ENCODE measurements around the gene DENND5A.

Gene DENND5A

DNA sequence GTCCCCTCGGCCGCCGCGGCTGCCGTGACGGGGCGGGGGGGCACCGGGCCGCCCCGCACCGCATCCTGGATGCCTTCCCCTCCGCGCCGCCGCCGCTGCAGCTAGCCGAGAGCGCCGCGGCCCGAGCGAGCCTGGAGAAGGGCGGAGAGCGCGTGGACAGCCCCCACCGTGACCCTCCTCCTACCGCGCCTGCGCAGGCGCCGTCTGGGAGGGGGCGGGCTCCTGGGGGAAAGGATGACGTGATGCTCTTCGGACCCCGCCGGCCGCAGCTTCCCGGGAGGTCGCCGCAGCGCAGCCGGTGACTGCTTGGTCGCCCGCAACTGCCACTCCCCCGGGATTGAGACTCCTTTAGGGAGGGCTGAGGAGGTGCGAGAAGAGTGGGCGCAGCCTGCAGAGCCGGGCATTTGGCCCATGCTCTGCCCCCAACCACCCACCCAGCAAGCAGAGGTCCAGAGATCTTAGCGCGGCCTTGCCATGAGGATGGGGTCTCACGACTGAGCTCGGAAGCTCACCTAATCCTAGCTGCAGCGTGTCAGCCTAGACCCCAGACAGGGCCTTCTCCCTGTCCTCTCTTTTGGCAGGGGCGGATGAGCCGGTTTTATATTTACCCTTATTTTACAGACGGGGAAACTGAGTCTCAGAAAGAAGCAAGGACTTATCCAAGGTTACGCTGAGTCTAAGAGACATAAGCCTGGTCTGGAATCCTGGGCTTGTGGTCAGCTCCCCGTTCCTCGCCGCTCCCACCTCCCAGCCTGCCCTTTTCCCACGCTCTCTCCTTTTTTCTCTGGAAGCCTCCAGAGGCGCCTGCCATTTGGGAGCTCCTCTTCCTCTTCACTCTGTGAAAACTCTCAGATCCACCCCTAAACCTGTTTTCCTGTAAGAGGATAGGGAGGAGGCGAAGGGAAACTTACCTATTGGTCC lies at the start of gene DENND5A:
DENND5A (minus strand) TSS at position 140 of the 921 bp plus-strand sequence. CDS start 281 bp downstream, outside the sequence.
- DNase-seq = peak; percentile 95

DNA sequence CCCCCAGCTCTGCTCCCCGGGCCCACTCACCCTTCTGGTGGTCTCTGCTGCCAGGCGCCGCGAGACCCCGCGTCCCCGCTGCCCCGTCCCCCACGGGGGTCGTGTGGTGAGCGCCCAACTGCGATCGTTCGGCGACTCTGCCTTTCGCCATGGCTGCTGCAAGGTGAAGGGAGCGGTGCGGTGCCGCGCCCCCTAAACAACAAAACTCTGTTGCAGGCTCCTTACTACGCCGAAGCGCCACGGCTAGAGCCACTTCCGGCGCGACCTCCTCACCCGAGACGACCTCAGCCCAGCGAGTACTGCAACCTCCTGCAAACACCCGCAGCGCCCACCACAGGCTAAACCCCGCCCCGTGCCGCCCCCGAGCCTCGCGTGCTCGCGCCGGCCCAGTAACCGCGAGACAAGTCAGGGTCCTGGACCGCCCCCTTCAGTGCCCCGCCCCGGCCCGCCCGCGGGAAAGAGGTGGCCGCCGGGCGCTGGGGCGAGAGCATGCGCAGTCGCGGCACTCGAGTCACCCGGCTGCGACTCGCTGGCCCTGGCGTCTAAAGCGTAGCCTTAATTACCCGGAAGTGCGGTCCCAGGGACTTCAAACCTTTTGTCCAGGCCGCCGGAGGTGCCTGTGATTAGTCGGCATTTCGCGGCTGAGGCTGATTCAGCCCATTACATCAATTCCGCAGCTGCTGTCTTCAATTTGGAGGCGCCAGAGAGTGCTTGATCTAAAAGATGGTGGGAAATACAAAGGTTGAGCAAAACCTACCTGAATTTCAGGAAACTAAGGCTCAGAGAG lies 49.3 kb upstream of the DENND5A start, which contains the start of gene TMEM41B:
TMEM41B (minus strand) TSS at position 303 of the 787 bp plus-strand sequence; CDS start at position 151, 152 bp downstream.
- DNase-seq = peak; percentile 96

DNA sequence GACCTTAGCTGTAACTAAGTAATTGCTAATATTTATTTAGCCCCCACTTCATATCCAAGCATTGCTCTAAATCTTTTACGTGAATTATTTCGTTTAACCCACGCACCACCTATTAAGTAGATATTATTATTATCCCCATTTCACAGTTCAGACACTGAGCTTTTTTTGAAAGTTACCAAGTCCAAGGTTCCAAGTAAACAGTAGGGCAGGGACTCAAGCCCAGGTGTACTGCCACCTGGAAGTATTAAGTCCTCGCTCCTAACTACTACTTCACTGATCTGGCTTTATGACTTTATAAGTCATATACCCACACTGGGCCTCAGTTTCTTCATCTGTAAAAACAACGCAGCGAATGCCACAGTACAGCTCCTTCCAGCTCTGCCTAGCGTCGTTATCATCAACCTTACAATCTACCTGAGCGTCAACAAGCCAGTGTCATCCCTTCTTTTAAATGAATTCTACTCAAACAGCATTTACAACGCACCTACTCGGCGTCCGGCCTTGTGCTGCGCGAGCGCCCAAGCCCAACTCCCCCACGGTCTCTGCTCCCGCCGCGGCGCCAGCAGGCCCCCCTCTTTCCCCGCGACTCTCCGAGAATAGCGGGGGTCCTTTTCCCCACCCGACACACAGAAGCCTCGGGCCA lies 48.6 kb upstream of the DENND5A start:
- peak; percentile 22 for DNase-seq

- no peak for DNase-seq
These were observed 45.4 kb upstream of the DENND5A start for GRCh38 chr11:9310485-9311090.

DNA sequence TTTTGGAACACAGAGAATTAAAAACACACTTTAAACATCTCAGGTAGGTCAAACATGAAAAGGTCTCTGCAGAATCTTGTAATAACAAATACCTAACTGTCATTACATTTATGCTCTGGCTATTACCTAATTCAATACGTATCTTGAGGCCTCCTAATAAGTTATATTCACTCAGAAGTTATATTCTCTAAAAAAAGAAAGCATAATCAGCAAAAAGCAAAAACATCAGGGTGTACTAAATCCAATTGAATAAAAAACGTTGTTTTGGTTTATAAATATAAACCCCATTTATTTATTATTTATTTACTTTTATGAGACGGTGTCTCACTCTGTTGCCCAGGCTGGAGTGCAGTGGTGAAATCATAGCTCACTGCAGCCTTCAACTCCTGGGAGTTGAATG lies 39.0 kb upstream of the DENND5A start:
- no peak for DNase-seq

DNA sequence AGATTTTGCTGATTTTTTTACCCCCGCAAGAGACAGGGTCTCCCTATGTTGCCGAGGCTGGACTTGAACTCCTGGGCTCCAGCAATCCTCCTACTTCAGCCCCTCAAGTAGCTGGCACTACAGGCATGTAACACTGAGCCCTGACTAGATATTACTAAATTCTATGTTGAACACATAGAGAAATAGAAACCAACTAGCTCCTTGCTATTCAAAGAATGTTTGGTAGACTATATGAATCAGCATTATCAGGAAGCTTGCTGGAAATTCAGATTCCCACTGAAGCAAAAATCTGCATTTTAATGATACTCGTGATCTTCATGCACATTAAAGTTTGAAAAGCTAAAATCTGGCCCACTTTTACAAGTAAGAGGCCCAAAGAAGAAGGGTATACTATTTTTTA lies 37.3 kb upstream of the DENND5A start:
- DNase-seq = no peak

DNA sequence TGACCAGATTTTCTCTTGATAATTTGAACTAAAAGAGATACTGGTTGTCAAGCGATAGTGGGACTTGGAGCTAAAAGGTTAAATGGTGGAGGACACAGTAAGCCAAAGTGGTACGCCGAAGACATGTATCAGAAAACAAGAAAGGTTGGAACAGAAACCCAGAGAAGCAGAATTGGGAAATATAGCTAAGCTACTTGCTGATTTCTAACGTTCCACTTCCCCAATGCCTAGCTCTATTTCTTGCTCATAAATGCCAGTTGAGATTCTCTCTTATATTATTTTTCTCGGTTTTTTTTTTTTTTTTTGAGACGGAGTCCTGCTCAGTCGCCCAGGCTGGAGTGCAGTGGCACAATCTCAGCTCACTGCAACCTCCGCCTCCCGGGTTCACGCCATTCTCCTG lies 36.6 kb upstream of the DENND5A start:
- DNase-seq = no peak

DNA sequence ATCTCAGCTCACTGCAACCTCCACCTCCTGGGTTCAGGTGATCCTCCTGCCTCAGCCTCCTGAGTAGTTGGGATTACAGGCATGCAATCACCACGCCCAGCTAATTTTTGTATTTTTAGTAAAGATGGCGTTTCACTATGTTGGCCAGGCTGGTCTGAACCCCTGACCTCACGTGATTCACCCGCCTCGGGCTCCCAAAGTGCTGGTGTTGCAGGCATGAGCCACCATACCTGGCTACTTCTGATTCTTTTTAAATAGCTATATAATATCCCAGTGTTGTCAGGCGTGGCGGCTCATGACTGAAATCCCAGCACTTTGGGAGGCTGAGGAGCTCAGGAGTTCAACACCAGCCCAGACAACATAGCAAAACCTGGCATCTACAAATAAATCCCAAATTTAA lies 28.5 kb upstream of the DENND5A start:
- DNase-seq = no peak

- DNase-seq = no peak
These were observed 20.9 kb upstream of the DENND5A start for GRCh38 chr11:9285850-9286587.

DNA sequence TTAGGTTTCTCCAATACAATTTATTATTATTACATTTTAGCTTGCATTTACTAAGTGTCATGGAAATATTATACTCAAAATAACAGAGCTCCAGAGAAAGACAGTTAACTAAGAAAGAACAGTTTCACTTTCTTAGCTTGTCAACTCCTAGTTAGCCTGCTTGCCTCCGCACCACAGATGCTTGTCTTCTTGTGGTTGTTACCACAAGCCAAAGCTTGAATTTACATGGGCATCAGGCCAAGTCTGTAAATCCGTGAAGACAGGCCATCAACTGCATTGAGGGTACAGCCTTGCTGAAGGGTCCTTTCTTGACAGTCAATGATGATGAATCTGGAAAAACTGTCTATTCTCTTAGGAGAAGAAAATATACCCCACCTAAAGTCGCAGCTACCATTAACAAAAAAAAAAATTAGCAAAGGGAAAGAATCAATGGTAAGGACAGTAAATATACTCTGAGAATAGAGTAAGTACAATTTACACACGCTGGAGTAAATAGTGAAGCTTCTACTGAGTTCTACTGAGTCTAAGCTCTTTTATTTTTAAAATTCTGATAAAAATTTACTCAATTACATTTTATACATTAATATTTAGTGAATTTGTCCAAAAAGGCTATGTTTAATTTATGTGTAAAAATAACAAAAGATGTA lies 15.6 kb upstream of the DENND5A start:
- no peak for DNase-seq

DNA sequence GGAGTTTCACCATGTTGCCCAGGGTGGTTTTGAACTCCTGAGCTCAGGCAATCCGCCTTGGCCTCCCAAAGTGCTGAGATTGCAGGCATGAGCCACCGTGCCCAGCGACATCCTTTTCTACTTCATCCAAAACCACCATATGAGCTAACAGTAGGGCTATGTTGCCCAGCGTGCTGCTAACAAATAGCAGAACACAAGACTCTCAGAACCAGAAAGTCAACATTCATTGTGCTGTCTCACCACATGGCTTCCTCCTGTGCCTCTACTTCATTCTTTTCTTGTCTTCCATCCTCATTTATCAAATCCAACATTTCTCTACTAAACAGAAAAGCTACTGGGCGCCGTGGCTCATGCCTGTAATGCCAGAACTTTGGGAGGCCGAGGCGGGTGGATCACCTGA lies 12.0 kb upstream of the DENND5A start:
- no peak for DNase-seq

DNA sequence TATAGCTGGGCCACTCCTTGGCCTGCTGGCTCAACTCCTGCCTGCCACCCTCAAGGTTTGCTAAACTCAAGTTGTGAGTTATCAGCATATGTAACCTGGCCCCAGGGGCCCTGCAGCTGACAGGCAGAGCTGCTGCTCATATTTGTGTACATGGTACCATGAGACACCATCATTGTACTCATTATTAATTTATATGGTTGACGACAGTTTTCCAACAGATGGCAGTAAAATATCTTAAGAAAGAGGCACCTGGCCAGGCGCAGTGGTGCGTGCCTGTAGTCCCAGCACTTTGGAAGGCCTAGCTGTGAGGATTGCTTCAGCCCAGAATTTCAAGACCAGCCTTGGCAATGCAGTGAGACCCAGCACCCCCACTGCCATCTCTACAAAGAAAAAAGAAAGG lies 11.4 kb upstream of the DENND5A start:
- no peak for DNase-seq

- no peak for DNase-seq
These were observed 9.5 kb upstream of the DENND5A start for GRCh38 chr11:9274499-9275258.

DNA sequence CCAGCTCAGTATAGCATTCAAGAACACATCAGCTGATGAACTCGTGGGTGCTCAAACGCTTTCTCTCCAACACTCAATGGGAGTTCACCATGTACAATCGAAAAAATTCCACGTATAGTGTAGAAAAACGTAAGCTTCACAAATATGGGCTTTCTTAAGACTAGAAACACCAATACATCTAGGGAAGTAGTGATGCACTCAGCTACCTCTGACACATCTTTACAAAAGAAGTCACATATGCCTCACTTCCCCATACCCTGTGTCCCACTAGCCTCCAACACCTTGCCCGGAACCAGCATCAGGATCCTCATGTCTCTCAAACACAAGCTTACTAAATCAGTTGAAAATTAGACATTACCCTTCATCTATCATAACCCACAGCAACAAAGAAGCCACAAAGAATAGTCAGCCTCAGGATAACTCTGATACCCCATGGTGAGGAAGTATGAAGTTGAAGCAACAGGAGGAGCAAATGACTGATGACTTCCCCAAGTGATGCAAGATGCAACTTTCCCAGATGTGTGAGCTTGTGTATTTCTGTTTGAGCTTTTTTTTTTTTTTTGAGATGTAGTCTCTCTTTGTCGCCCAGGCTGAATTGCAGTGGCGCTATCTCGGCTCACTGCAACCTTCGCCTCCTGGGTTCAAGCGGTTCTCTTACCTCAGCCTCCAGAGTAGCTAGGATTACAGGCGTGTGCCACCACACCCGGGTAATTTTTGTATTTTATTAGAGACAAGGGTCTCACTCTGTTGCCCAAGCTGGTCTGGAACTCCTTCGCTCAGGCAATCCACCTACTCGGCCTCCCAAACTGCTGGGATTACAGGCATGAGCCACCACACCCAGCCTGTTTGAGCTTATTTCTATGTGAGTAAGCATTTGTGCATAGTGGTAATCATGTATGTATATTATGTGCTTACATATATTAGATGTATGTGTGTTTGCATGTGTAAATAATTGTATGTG lies 8.5 kb upstream of the DENND5A start:
- no peak for DNase-seq

DNA sequence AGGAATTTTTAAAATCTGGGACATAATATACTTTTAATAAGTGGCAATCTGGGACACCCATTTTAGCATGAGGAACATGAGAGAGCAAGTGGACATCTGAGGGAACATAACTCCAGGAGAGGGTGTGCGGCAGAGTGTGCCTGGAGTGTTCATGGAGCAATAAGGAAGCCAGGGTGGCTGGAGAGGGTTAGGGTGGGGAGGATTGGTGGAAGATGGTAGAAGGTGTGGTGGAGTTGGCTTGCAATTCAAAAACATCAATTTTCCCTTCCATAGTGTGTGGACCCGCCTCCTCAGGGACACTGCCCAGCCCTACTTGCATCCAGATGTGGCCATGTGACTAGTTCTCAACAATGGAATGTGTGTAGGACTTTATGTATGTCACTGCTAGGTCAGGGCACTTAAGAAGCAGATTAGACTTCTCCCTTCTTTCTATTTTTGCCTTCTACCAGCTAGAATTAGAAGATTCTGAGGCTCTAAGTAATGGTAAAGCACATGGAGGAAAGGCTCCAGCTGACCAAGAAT lies 4.4 kb upstream of the DENND5A start:
- no peak for DNase-seq

DNA sequence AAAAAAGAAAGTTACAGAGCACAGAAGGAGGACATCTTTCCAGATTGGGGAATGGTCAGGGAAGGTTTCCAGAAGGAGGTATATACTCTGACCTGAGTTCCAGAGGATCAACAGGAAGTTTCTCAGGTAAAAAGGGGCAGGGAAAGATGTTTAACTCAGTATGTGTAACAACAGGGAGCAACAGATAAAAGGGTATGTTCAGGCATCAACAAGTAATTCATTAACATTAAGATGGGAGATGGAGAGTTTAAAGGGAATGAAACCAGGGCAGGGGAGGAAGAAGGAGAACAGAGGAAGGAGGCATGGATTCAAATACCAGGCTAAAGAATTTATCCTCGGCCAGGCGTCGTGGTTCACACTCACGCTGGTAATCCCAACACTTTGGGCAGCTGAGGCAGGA lies 2.5 kb upstream of the DENND5A start:
- DNase-seq = no peak

DNA sequence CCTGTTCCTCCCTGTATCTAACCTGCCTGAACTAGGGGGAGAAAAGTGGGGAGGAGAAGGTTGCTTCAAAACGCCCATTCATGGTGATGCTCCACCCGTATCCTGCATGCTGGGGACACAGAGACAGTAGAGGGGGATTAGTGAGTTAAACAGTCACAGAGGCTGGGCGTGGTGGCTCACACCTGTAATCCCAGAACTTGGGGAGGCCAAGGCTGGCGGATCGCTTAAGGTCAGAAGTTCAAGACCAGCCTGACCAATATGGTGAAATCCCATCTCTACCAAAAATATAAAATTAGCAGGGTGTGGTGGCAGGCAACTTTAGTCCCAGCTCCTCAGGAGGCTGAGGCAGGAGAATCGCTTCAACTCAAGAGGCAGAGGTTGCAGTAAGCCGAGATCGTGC lies 1.8 kb upstream of the DENND5A start:
- DNase-seq = no peak

GRCh38 chr11:9266132-9266736 lies 1.1 kb upstream of the DENND5A start:
- no peak for DNase-seq

Measured in midbrain (tissue), 1 donor.